Neural progenitor cell (in vitro differentiated cells): ENCODE data around the gene CEP19. TPM values are rescaled to one million over a fixed set of nuclear protein-coding genes. Genes with fewer than 3 reads are reported as not detected.

Experiments used
- DNase-seq: peaks from one replicate; pipeline ENCODE4 v3.0.0-alpha.2; 2016; ENCODE audit warnings: low spot score
- H2AFZ ChIP-seq: fragments of 200-600 bp; sonication (generic); replicated peaks from 2 replicates; pipeline ENCODE4 v1.6.1; 2016; ENCODE audit warnings: antibody characterized with exemption
- H3F3A ChIP-seq: fragments of 200-600 bp; sonication (generic); 2 replicates; pipeline ENCODE4 v1.6.1; 2016; ENCODE audit warnings: antibody characterized with exemption, low read depth
- H3K27ac ChIP-seq: fragments of 200-600 bp; sonication (generic); 2 replicates; pipeline ENCODE4 v1.5.1; 2016; ENCODE audit warnings: mild to moderate bottlenecking
- H3K27me3 ChIP-seq: fragments of 200-600 bp; sonication (generic); 2 replicates; pipeline ENCODE4 v1.6.1; 2016; ENCODE audit warnings: mild to moderate bottlenecking, moderate library complexity
- H3K36me3 ChIP-seq: fragments of 200-600 bp; sonication (generic); 2 replicates; pipeline ENCODE4 v1.5.1; 2016
- H3K4me1 ChIP-seq: fragments of 200-600 bp; sonication (generic); 2 replicates; pipeline ENCODE4 v1.6.1; 2016; ENCODE audit warnings: mixed run types
- H3K4me2 ChIP-seq: fragments of 200-600 bp; sonication (generic); 2 replicates; pipeline ENCODE4 v1.6.1; 2016
- H3K4me3 ChIP-seq: fragments of 200-600 bp; sonication (generic); 2 replicates; pipeline ENCODE4 v1.5.1; 2016
- H3K79me2 ChIP-seq: fragments of 200-600 bp; sonication (generic); 2 replicates; pipeline ENCODE4 v1.6.1; 2016; ENCODE audit warnings: low read depth
- H3K9ac ChIP-seq: fragments of 200-600 bp; sonication (generic); 2 replicates; pipeline ENCODE4 v1.6.1; 2016
- H3K9me3 ChIP-seq: fragments of 200-600 bp; sonication (generic); 2 replicates; pipeline ENCODE4 v1.5.1; 2016; ENCODE audit warnings: low read depth
- H4K20me1 ChIP-seq: fragments of 200-600 bp; sonication (generic); 2 replicates; pipeline ENCODE4 v1.6.1; 2016; ENCODE audit warnings: low read depth
- H3K27ac Mint-ChIP-seq: 3 replicates; pipeline ENCODE4 v1.8.0; 2021; ENCODE audit warnings: mixed read lengths
- H3K27me3 Mint-ChIP-seq: 2 replicates; pipeline ENCODE4 v1.8.0; 2022; ENCODE audit warnings: low read depth, mild to moderate bottlenecking, inconsistent platforms, moderate library complexity, mixed read lengths; ENCODE audit not compliant: insufficient read depth
- H3K36me3 Mint-ChIP-seq: 3 replicates; pipeline ENCODE4 v1.8.0; 2021; ENCODE audit warnings: mixed read lengths
- H3K4me1 Mint-ChIP-seq: 3 replicates; pipeline ENCODE4 v1.8.0; 2021; ENCODE audit warnings: mixed read lengths
- H3K4me3 Mint-ChIP-seq: 3 replicates; pipeline ENCODE4 v1.8.0; 2021; ENCODE audit warnings: mild to moderate bottlenecking, moderate library complexity, mixed read lengths
- H3K9me3 Mint-ChIP-seq: 3 replicates; pipeline ENCODE4 v1.8.0; 2020; ENCODE audit warnings: mixed read lengths
- EZH2 ChIP-seq: fragments of 200-600 bp; sonication (generic); IDR thresholded peaks from 2 replicates; pipeline ENCODE4 v1.6.1; 2017; ENCODE audit warnings: antibody characterized with exemption, mild to moderate bottlenecking, moderate library complexity
- EZH2phosphoT487 ChIP-seq: fragments of 200-600 bp; sonication (generic); IDR thresholded peaks from 2 replicates; pipeline ENCODE4 v1.6.1; 2017; ENCODE audit warnings: antibody characterized with exemption
- total RNA-seq: library from RNA; depleted of rRNA; stranded (reverse); fragments of >200 nt; gene quantifications from 2 replicates; pipeline ENCODE4 v1.2.3, GENCODE V29; 2015; ENCODE audit warnings: low replicate concordance
- TF ChIP-seq, protein P1 (sequence below): fragments of 200-600 bp; sonication (generic); IDR thresholded peaks from 2 replicates; pipeline ENCODE4 v1.5.1; 2017; ENCODE audit warnings: antibody characterized with exemption, mild to moderate bottlenecking

Gene CEP19
- total RNA-seq, 1 donor from 2014 or later = 7.0 TPM

DNA sequence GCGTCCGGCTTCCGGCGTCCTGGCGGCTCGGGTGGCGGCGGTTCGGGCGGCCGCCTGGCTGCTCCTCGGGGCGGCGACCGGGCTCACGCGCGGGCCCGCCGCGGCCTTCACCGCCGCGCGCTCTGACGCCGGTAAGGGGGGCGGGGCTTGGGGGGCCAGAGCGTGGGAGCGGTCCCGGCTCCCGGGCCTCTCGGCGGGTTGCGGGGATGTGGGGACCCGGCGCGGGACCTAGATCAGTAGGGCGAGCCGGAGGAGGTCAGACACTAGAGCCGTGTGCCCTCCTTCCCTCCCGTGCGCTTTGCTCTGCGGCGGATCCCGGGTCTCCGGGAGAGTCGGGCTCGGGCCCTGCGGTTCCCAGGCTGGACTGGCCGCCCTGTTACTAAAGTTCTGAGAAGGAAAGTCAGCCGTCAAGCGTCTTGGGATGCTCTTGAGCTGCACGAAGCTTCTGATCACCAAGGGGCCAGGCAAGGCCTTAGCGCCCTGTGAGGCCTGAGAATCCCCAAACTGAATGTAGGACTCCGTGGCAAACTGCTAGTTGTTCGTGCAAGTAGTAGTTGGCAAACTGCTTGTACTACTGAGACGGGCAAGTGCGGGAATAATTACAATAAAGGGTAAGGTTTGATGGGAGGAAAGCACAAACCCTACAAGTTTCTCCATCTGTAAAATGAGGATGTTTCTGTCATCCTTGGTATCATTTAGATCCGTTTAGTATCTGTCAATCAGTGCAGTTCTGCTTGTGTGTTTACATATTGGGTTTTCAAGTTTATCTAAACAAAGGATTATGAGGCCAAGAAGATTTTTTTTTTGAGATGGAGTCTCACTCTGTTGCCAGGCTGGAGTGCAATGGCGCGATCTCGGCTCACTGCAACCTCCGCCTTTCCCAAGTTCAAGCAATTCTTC lies 714 bp upstream of the CEP19 start:
- Histone ChIP-seq H2AFZ (peak overlapping the region; percentile 94), H3K4me2 (peak overlapping the region; percentile 84), H3K27ac (no peak overlapping the region), H3K36me3 (no peaks in the 10 kb centered on the region), H3K9ac (peak overlapping the region; percentile 40), H3K4me3 (peak overlapping the region; percentile 75), H3F3A (peaks cover 17% of the 10 kb centered on the region), H3K9me3 (no peaks in the 10 kb centered on the region), H3K79me2 (peaks cover 8% of the 10 kb centered on the region), H3K4me1 (peaks cover 2% of the 10 kb centered on the region), H3K27me3 (peaks cover 9% of the 10 kb centered on the region), H4K20me1 (peaks cover 3% of the 10 kb centered on the region)
- Mint-ChIP-seq H3K27me3 (peaks cover 6% of the 10 kb centered on the region), H3K27ac (peak overlapping the region; percentile 34), H3K4me3 (peak overlapping the region; percentile 85), H3K4me1 (peaks cover 22% of the 10 kb centered on the region), H3K36me3 (peaks cover 8% of the 10 kb centered on the region), H3K9me3 (no peaks in the 10 kb centered on the region)
- TF ChIP-seq EZH2phosphoT487 = no peak
- TF ChIP-seq EZH2 = no peak
- TF ChIP-seq, protein P1, sequence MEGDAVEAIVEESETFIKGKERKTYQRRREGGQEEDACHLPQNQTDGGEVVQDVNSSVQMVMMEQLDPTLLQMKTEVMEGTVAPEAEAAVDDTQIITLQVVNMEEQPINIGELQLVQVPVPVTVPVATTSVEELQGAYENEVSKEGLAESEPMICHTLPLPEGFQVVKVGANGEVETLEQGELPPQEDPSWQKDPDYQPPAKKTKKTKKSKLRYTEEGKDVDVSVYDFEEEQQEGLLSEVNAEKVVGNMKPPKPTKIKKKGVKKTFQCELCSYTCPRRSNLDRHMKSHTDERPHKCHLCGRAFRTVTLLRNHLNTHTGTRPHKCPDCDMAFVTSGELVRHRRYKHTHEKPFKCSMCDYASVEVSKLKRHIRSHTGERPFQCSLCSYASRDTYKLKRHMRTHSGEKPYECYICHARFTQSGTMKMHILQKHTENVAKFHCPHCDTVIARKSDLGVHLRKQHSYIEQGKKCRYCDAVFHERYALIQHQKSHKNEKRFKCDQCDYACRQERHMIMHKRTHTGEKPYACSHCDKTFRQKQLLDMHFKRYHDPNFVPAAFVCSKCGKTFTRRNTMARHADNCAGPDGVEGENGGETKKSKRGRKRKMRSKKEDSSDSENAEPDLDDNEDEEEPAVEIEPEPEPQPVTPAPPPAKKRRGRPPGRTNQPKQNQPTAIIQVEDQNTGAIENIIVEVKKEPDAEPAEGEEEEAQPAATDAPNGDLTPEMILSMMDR = no peak
- peak; percentile 84 for DNase-seq

- H3K9ac ChIP-seq = no peak overlapping the region
- no peak for DNase-seq
- Mint-ChIP-seq H3K36me3 (peaks cover 8% of the 10 kb centered on the region), H3K4me3 (no peak overlapping the region), H3K9me3 (no peaks in the 10 kb centered on the region), H3K27ac (no peak overlapping the region), H3K4me1 (peaks cover 17% of the 10 kb centered on the region), H3K27me3 (peaks cover 6% of the 10 kb centered on the region)
- peaks cover 2% of the 10 kb centered on the region for H3K4me1 ChIP-seq
- no peaks in the 10 kb centered on the region for H3K36me3 ChIP-seq
- H4K20me1 ChIP-seq = no peaks in the 10 kb centered on the region
- peaks cover 5% of the 10 kb centered on the region for H3K79me2 ChIP-seq
- no peak overlapping the region for H3K4me2 ChIP-seq
- no peaks in the 10 kb centered on the region for H3K9me3 ChIP-seq
- TF ChIP-seq, protein P1 = no peak
- TF ChIP-seq EZH2phosphoT487 (no peak), EZH2 (no peak)
- no peak overlapping the region for H3K27ac ChIP-seq
- H3K27me3 ChIP-seq = peaks cover 9% of the 10 kb centered on the region
- H3F3A ChIP-seq = peaks cover 17% of the 10 kb centered on the region
- H2AFZ ChIP-seq = no peak overlapping the region
- H3K4me3 ChIP-seq = no peak overlapping the region
These were observed 3.6 kb downstream of the CEP19 start for GRCh38 chr3:196708467-196708866.

DNA sequence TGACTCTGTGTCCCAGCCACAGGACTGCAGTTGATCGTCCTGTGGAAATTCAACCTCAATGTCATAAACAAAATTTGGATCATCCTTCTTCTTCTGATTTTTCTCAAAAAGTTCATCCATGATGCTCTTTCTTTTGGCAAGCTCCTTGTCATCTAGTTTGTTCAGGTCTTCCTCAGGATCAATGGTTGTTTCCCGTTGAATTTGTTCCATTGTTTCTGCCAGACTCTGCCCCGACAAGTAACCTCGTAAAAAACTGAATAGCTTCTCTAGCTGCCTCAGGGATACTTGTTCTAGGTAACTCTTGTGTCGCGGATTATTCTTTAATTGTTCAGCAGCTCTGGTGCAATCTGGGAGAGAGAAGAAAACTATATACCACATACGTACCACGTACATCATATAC lies 4.5 kb downstream of the CEP19 start:
- no peaks in the 10 kb centered on the region for H3K79me2 ChIP-seq

More for the DNA sequence above, 4.5 kb downstream of the CEP19 start:
- Histone ChIP-seq H3F3A (peaks cover 10% of the 10 kb centered on the region), H2AFZ (no peak overlapping the region), H3K27ac (no peak overlapping the region), H3K36me3 (no peaks in the 10 kb centered on the region), H3K4me3 (no peak overlapping the region), H3K4me1 (no peaks in the 10 kb centered on the region), H4K20me1 (no peaks in the 10 kb centered on the region), H3K9ac (no peak overlapping the region), H3K4me2 (no peak overlapping the region), H3K27me3 (peaks cover 9% of the 10 kb centered on the region), H3K9me3 (no peaks in the 10 kb centered on the region)
- no peak overlapping the region for H3K27ac Mint-ChIP-seq
- TF ChIP-seq, protein P1 = no peak
- TF ChIP-seq EZH2 = no peak
- H3K36me3 Mint-ChIP-seq = peaks cover 5% of the 10 kb centered on the region
- H3K4me3 Mint-ChIP-seq = no peak overlapping the region
- H3K4me1 Mint-ChIP-seq = peaks cover 11% of the 10 kb centered on the region
- no peaks in the 10 kb centered on the region for H3K27me3 Mint-ChIP-seq
- H3K9me3 Mint-ChIP-seq = no peaks in the 10 kb centered on the region
- DNase-seq = no peak
